Panc1 (cell line): ENCODE data around the gene SPRED3. TPM values are rescaled to one million over a fixed set of nuclear protein-coding genes. Genes with fewer than 3 reads are reported as not detected.

ENCODE experiments used
- ATAC-seq: fragments of 200-7000 bp; cut with Tn5 transposase; 2 replicates; pipeline ENCODE4 v1.9.1; 2020; ENCODE audit warnings: mild to moderate bottlenecking, moderate library complexity
- BruUV-seq: library from RNA; stranded (reverse); fragments of 400-500 nt; replicated peaks from 2 replicates; lab custom pipeline; 2021; lab: Mats Ljungman, UMichigan
- CTCF ChIA-PET: fragments of 300-600 bp; sonication (Branson Sonifier 250); formaldehyde crosslinking; loops from one replicate; lab custom pipeline; 2022; ENCODE audit warnings: antibody characterized with exemption; lab: Charles Lee
- POLR2A ChIA-PET: fragments of 300-600 bp; sonication (Branson Sonifier 250); formaldehyde crosslinking; loops from one replicate; lab custom pipeline; 2022; ENCODE audit warnings: antibody characterized with exemption; lab: Charles Lee
- DNase-seq: peaks from one replicate; pipeline ENCODE4 v3.0.0-alpha.2; 2010; ENCODE audit warnings: low read depth, low spot score
- H3K27ac ChIP-seq: 2 replicates; pipeline ENCODE4 v1.5.1; 2011; ENCODE audit warnings: mild to moderate bottlenecking, low read length, inconsistent platforms
- H3K27me3 ChIP-seq: fragments of 200-500 bp; sonication (Bioruptor generic); 2 replicates; pipeline ENCODE4 v1.6.0; 2014; ENCODE audit warnings: low read length, inconsistent platforms; ENCODE audit not compliant: control insufficient read depth, insufficient read depth
- H3K36me3 ChIP-seq: fragments of 200-500 bp; sonication (Bioruptor generic); 2 replicates; pipeline ENCODE4 v1.5.1; 2014; ENCODE audit warnings: inconsistent platforms, mild to moderate bottlenecking, low read length, moderate library complexity; ENCODE audit not compliant: control insufficient read depth, insufficient read depth
- H3K4me1 ChIP-seq: 2 replicates; pipeline ENCODE4 v1.5.1; 2011; ENCODE audit warnings: inconsistent platforms, mild to moderate bottlenecking, low read length, moderate library complexity; ENCODE audit not compliant: control insufficient read depth, insufficient read depth
- H3K4me3 ChIP-seq, 2 experiments: 2 replicates each; pipeline ENCODE4 v1.5.1; 2011 to 2012; ENCODE audit warnings: low read depth in 2 of 2, low read length in 2 of 2, mild to moderate bottlenecking in 2 of 2, inconsistent platforms in 1 of 2, moderate library complexity in 1 of 2
- H3K9me3 ChIP-seq: fragments of 200-500 bp; sonication (Bioruptor generic); 2 replicates; pipeline ENCODE4 v1.5.1; 2014; ENCODE audit warnings: low read depth, mild to moderate bottlenecking, inconsistent platforms, low read length, moderate library complexity; ENCODE audit not compliant: control insufficient read depth, insufficient read depth
- POLR2AphosphoS5 ChIP-seq: IDR thresholded peaks from 2 replicates; pipeline ENCODE4 v1.6.1; 2012; ENCODE audit warnings: mild to moderate bottlenecking, low read depth, low read length, moderate library complexity
- SIN3A ChIP-seq: IDR thresholded peaks from 2 replicates; pipeline ENCODE4 v1.6.1; 2012; ENCODE audit warnings: low read depth, mild to moderate bottlenecking, low read length, moderate library complexity, borderline replicate concordance; ENCODE audit not compliant: insufficient read depth
- TCF7L2 ChIP-seq: IDR thresholded peaks from 2 replicates; pipeline ENCODE4 v1.6.1; 2011; ENCODE audit warnings: mild to moderate bottlenecking, low read depth, low read length, inconsistent platforms
- in situ Hi-C: cut with HindIII; loops from 2 replicates; pipeline ENCODE4 v1.10.0; 2016; ENCODE audit warnings: low sequenced_read_pairs, low pct_unique_long_range_greater_than_20kb
- intact Hi-C: fragments of 100-400 bp; cut with micrococcal nuclease; formaldehyde crosslinking; loops from one replicate; pipeline ENCODE4 v1.10.0; 2022; ENCODE audit not compliant: unreplicated experiment
- total RNA-seq: library from RNA; stranded (reverse); gene quantifications from one replicate; pipeline ENCODE4 v1.2.1, GENCODE V29; 2021; ENCODE audit not compliant: unreplicated experiment
- TF ChIP-seq, protein P1 (sequence below), 2 experiments: IDR thresholded peaks; 2 replicates each; pipeline ENCODE4 v1.6.1; 2011 to 2012; ENCODE audit warnings: low read depth in 2 of 2, control low read depth in 1 of 2, low read length in 1 of 2, mild to moderate bottlenecking in 1 of 2, moderate library complexity in 1 of 2; ENCODE audit not compliant: insufficient read depth in 1 of 2
- TF ChIP-seq, protein P2 (sequence below): fragments of 450-650 bp; IDR thresholded peaks from 2 replicates; pipeline ENCODE4 v1.5.1; 2017; ENCODE audit warnings: mild to moderate bottlenecking

Gene SPRED3
- total RNA-seq, 1 experiment from 2014 or later = 3.8 TPM

DNA sequence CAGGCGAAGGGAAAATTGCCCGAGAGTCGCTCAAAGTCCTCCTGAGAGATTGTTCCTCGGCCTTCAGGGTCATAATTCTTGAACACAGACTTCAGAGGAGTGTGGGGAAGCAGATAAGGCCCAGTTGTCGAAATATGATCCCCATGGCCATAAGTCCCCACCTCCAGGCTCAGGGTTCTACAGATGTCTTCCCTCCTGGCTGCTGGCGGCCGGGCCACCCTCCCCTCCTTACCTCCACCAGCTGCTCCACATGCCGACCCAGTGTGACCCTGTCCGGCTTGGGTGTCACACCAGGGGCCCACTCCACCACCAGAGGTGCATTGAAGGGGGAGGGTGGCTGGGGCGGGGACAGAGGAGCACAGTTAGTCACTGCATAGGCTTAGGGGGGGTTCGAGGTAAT lies 24.5 kb downstream of the SPRED3 start:
- TF ChIP-seq, protein P1, sequence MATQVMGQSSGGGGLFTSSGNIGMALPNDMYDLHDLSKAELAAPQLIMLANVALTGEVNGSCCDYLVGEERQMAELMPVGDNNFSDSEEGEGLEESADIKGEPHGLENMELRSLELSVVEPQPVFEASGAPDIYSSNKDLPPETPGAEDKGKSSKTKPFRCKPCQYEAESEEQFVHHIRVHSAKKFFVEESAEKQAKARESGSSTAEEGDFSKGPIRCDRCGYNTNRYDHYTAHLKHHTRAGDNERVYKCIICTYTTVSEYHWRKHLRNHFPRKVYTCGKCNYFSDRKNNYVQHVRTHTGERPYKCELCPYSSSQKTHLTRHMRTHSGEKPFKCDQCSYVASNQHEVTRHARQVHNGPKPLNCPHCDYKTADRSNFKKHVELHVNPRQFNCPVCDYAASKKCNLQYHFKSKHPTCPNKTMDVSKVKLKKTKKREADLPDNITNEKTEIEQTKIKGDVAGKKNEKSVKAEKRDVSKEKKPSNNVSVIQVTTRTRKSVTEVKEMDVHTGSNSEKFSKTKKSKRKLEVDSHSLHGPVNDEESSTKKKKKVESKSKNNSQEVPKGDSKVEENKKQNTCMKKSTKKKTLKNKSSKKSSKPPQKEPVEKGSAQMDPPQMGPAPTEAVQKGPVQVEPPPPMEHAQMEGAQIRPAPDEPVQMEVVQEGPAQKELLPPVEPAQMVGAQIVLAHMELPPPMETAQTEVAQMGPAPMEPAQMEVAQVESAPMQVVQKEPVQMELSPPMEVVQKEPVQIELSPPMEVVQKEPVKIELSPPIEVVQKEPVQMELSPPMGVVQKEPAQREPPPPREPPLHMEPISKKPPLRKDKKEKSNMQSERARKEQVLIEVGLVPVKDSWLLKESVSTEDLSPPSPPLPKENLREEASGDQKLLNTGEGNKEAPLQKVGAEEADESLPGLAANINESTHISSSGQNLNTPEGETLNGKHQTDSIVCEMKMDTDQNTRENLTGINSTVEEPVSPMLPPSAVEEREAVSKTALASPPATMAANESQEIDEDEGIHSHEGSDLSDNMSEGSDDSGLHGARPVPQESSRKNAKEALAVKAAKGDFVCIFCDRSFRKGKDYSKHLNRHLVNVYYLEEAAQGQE (IDR thresholded peaks at IDR 0.05; ENCODE audit: insufficient read depth in 1 of 2, low read depth in 2 of 2, low read length in 1 of 2) = no peak
- TF ChIP-seq, protein P2, sequence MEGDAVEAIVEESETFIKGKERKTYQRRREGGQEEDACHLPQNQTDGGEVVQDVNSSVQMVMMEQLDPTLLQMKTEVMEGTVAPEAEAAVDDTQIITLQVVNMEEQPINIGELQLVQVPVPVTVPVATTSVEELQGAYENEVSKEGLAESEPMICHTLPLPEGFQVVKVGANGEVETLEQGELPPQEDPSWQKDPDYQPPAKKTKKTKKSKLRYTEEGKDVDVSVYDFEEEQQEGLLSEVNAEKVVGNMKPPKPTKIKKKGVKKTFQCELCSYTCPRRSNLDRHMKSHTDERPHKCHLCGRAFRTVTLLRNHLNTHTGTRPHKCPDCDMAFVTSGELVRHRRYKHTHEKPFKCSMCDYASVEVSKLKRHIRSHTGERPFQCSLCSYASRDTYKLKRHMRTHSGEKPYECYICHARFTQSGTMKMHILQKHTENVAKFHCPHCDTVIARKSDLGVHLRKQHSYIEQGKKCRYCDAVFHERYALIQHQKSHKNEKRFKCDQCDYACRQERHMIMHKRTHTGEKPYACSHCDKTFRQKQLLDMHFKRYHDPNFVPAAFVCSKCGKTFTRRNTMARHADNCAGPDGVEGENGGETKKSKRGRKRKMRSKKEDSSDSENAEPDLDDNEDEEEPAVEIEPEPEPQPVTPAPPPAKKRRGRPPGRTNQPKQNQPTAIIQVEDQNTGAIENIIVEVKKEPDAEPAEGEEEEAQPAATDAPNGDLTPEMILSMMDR = no peak
- TF ChIP-seq TCF7L2 = no peak
- TF ChIP-seq POLR2AphosphoS5 = no peak
- no peak for TF ChIP-seq SIN3A
- intact Hi-C loops (no loop called here), in situ Hi-C loops (no loop called here)
- CTCF ChIA-PET = no interaction called here
- no peaks in the 10 kb centered on the region for H3K4me1 ChIP-seq
- DNase-seq (no peak), ATAC-seq (no peak)
- H3K9me3 ChIP-seq = no peaks in the 10 kb centered on the region
- POLR2A ChIA-PET = no interaction called here
- no peak overlapping the region for H3K4me3 ChIP-seq
- no peaks in the 10 kb centered on the region for H3K36me3 ChIP-seq
- no TSS peak for BruUV-seq
- H3K27ac ChIP-seq = no peak overlapping the region
- no peaks in the 10 kb centered on the region for H3K27me3 ChIP-seq

DNA sequence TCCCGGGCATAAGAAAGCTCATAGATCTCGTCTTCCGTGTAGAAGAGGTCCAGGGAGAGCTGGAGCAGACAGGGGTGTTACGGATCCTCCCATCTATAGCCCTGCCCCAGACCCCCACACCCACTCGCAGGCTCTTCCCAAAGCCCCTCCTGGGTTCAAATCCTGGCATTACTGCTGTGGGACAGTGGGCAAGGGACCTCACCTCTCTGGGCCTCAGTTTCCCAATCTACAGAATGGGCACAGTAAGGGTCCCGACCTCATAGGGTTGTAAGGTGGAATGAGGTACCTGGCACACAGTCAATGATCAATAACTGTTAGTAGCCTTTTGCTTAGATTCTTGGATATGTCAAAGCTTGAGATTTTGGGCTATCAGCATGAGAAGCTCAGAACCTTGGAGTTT lies 24.9 kb downstream of the SPRED3 start:
- H3K27me3 ChIP-seq = no peaks in the 10 kb centered on the region
- in situ Hi-C loops = no loop called here
- ChIA-PET CTCF (interaction anchor here (0.6 kb wide), 1 partner anchor 173 kb away, joined by 4 read pairs; no protein-coding TSS in a partner anchor), POLR2A (no interaction called here)
- no TSS peak for BruUV-seq
- intact Hi-C loops = no loop called here
- no peaks in the 10 kb centered on the region for H3K9me3 ChIP-seq
- H3K4me1 ChIP-seq = no peaks in the 10 kb centered on the region
- no peaks in the 10 kb centered on the region for H3K36me3 ChIP-seq
- no peak overlapping the region for H3K27ac ChIP-seq
- no peak overlapping the region for H3K4me3 ChIP-seq
- ATAC-seq = no peak
- DNase-seq = no peak
- TF ChIP-seq, protein P2 = no peak
- TF ChIP-seq, protein P1 (IDR thresholded peaks at IDR 0.05; ENCODE audit: insufficient read depth in 1 of 2, low read depth in 2 of 2, low read length in 1 of 2) = no peak
- TF ChIP-seq TCF7L2 (no peak), SIN3A (no peak), POLR2AphosphoS5 (no peak)
